Neural cell (in vitro differentiated cells): ENCODE measurements around the gene ACTN2.

Experiments used
- EP300 ChIP-seq: fragments of 450-650 bp; conservative IDR thresholded peaks from 2 replicates; pipeline ENCODE4 v1.6.1; 2014; ENCODE audit warnings: antibody characterized with exemption, mild to moderate bottlenecking, moderate library complexity; ENCODE audit not compliant: poor library complexity, severe bottlenecking
- EZH2 ChIP-seq: fragments of 200-600, 300-800 bp; shearing (Covaris generic), sonication (generic); IDR thresholded peaks from 2 replicates; pipeline ENCODE4 v1.6.1; 2014; ENCODE audit warnings: antibody characterized with exemption, low read length, borderline replicate concordance, mild to moderate bottlenecking; ENCODE audit not compliant: insufficient read depth, poor library complexity, severe bottlenecking
- POLR2AphosphoS5 ChIP-seq: IDR thresholded peaks from 2 replicates; pipeline ENCODE4 v1.6.1; 2012
- SMC3 ChIP-seq: fragments of 450-650 bp; conservative IDR thresholded peaks from 2 replicates; pipeline ENCODE4 v1.6.1; 2014; ENCODE audit warnings: antibody characterized with exemption, mild to moderate bottlenecking, moderate library complexity; ENCODE audit not compliant: poor library complexity
- TF ChIP-seq, protein P1 (sequence below): fragments of 450-650 bp; IDR thresholded peaks from 2 replicates; pipeline ENCODE4 v1.5.1; 2014; ENCODE audit warnings: antibody characterized with exemption, mild to moderate bottlenecking, moderate library complexity; ENCODE audit not compliant: poor library complexity, severe bottlenecking

DNA sequence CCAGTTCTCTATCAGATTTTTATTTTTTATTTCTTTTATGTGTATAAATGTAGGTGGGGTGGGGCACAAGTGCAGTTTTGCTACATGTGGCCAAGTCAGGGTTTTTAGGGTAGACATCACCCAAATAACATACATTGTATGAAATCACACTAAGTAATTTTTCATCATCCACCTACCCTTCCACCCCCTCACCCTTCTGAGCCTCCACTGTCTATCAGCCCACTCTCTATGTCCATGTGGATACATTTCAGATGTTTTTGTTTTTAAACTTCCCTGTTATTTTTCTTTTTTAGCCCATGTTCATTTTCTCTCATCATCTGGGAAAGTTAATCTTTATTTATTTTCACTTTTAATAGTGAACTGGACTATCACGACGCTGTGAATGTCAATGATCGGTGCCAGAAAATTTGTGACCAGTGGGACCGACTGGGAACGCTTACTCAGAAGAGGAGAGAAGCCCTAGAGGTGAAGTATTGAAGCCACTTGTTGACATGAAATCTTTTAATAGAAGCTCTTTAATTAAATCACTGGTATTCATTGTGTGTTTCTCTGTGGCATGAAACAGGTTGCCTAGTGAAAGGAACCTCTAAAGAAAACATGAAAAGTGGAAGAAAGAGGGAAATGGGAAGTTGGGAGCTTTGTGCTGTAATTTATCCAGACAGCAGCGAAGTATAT lies 61.1 kb downstream of the ACTN2 start:
- TF ChIP-seq, protein P1, sequence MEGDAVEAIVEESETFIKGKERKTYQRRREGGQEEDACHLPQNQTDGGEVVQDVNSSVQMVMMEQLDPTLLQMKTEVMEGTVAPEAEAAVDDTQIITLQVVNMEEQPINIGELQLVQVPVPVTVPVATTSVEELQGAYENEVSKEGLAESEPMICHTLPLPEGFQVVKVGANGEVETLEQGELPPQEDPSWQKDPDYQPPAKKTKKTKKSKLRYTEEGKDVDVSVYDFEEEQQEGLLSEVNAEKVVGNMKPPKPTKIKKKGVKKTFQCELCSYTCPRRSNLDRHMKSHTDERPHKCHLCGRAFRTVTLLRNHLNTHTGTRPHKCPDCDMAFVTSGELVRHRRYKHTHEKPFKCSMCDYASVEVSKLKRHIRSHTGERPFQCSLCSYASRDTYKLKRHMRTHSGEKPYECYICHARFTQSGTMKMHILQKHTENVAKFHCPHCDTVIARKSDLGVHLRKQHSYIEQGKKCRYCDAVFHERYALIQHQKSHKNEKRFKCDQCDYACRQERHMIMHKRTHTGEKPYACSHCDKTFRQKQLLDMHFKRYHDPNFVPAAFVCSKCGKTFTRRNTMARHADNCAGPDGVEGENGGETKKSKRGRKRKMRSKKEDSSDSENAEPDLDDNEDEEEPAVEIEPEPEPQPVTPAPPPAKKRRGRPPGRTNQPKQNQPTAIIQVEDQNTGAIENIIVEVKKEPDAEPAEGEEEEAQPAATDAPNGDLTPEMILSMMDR: no peak
- TF ChIP-seq POLR2AphosphoS5: no peak
- TF ChIP-seq SMC3: no peak
- TF ChIP-seq EZH2: no peak
- no peak for TF ChIP-seq EP300
